Activated CD4-positive, alpha-beta T cell treated with anti-CD3 and anti-CD28 coated beads for 36 hours (primary cell): ENCODE results near the gene ZNF441. TPM values are rescaled to one million over a fixed set of nuclear protein-coding genes. Genes with fewer than 3 reads are reported as not detected.

Experiments used
- ATAC-seq: fragments of 200-7000 bp; cut with Tn5 transposase; one replicate; pipeline ENCODE4 v1.10.0; 2021; ENCODE audit warnings: mild to moderate bottlenecking, moderate library complexity
- CTCF ChIA-PET: fragments of 350-600 bp; sonication (Branson Sonifier 250); formaldehyde crosslinking; loops from one replicate; lab custom pipeline; 2021; ENCODE audit warnings: antibody characterized with exemption; lab: Charles Lee
- POLR2A ChIA-PET: fragments of 350-600 bp; sonication (Branson Sonifier 250); formaldehyde crosslinking; loops from one replicate; lab custom pipeline; 2021; ENCODE audit warnings: antibody characterized with exemption, inconsistent platforms; lab: Charles Lee
- DNase-seq: peaks from one replicate; pipeline ENCODE4 v3.0.0-alpha.2; 2020
- H3K27ac Mint-ChIP-seq: one replicate; pipeline ENCODE4 v1.8.0; 2021; ENCODE audit warnings: mixed read lengths
- H3K27me3 Mint-ChIP-seq: one replicate; pipeline ENCODE4 v1.8.0; 2021; ENCODE audit warnings: mixed read lengths
- H3K36me3 Mint-ChIP-seq: one replicate; pipeline ENCODE4 v1.8.0; 2021; ENCODE audit warnings: low read depth, mixed read lengths
- H3K4me1 Mint-ChIP-seq: one replicate; pipeline ENCODE4 v1.8.0; 2021; ENCODE audit warnings: mixed read lengths
- H3K4me3 Mint-ChIP-seq: one replicate; pipeline ENCODE4 v1.8.0; 2021; ENCODE audit warnings: mild to moderate bottlenecking, moderate library complexity, mixed read lengths
- H3K9me3 Mint-ChIP-seq: one replicate; pipeline ENCODE4 v1.8.0; 2021; ENCODE audit warnings: low read depth, mixed read lengths
- intact Hi-C, 2 experiments: fragments of 100-400 bp; cut with DNase I in 1 of 2; cut with micrococcal nuclease in 1 of 2; formaldehyde crosslinking; loops; one replicate each; pipeline versions ENCODE4 v1.14.2 to v1.15.1; 2022 to 2024; cut with DNase I, micrococcal nuclease
- total RNA-seq, 2 experiments: library from RNA; stranded (reverse); gene quantifications; one replicate each; pipeline ENCODE4 v1.2.3, GENCODE V29; 2021

Gene ZNF441
- total RNA-seq: 1 to 10 TPM; 4.3 to 5.0 TPM

- Mint-ChIP-seq H3K27ac (peak within 1 kb of the TSS; percentile 95), H3K9me3 (peaks cover 18% of the 10 kb centered on the region), H3K36me3 (peaks cover 15% of the 10 kb centered on the region), H3K4me1 (peaks cover 13% of the 10 kb centered on the region), H3K27me3 (peaks cover 12% of the 10 kb centered on the region), H3K4me3 (peak within 1 kb of the TSS; percentile 88)
- ChIA-PET POLR2A (interaction anchor here (0.5 to 0.7 kb wide), 2 partner anchors 24 to 161 kb away, joined by 5 to 6 read pairs; no protein-coding TSS in a partner anchor), CTCF (interaction anchor here (0.6 to 1.0 kb wide), 3 partner anchors 31 to 279 kb away, joined by 3 read pairs; no protein-coding TSS in a partner anchor)
- ATAC-seq (peak; percentile 99), DNase-seq (peak; percentile 98)
- intact Hi-C loops: loop anchor here in 1 of 2 experiments (1.0 to 2.0 kb wide), 5 partner anchors 28 to 170 kb away; partner anchors contain the start of genes ZNF440, ZNF491 and ZNF627
These were observed at the start of gene ZNF441 for GRCh38 chr19:11766597-11767591. Gene ZNF441, plus strand, starts transcription at chr19:11767000. Its CDS starts 194 bp downstream, at chr19:11767194.

- POLR2A ChIA-PET: no interaction called here
- no peak for DNase-seq
- intact Hi-C loops: no loop called here
- CTCF ChIA-PET: no interaction called here
- Mint-ChIP-seq H3K9me3 (peaks cover 43% of the 10 kb centered on the region), H3K27ac (no peak overlapping the region), H3K4me1 (no peaks in the 10 kb centered on the region), H3K4me3 (no peak overlapping the region), H3K27me3 (no peaks in the 10 kb centered on the region), H3K36me3 (peaks cover 58% of the 10 kb centered on the region)
- no peak for ATAC-seq
These were observed 45.1 kb upstream of the ZNF441 start for GRCh38 chr19:11721681-11722080.

DNA sequence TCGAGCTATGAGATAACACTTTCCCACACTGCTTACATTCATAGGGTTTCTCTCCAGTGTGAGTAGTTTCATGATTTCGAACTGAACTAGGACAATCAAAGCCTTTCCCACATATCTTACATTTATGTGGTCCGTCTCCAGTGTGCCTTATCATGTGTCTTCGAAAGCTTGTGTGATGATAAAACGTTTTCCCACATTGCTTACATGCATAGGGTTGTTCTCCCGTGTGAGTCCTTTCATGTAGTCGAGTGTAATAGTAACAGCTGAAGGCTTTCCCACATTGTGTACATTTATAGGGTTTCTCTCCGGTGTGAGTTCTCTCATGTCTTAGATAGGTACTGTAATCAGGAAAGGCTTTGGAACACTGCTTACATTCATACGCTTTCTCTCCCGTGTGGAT, 44.4 kb upstream of the ZNF441 start:
- no peak for DNase-seq
- ATAC-seq: no peak
- CTCF ChIA-PET: no interaction called here
- no peaks in the 10 kb centered on the region for H3K27me3 Mint-ChIP-seq
- POLR2A ChIA-PET: no interaction called here
- no peak overlapping the region for H3K4me3 Mint-ChIP-seq
- H3K36me3 Mint-ChIP-seq: peaks cover 63% of the 10 kb centered on the region
- peaks cover 41% of the 10 kb centered on the region for H3K9me3 Mint-ChIP-seq
- H3K4me1 Mint-ChIP-seq: no peaks in the 10 kb centered on the region
- intact Hi-C loops: no loop called here
- H3K27ac Mint-ChIP-seq: no peak overlapping the region

GRCh38 chr19:11729586-11729985, 37.2 kb upstream of the ZNF441 start:
- Mint-ChIP-seq H3K27ac (no peak overlapping the region), H3K4me3 (no peak overlapping the region), H3K36me3 (peaks cover 42% of the 10 kb centered on the region), H3K9me3 (peaks cover 10% of the 10 kb centered on the region), H3K4me1 (no peaks in the 10 kb centered on the region), H3K27me3 (no peaks in the 10 kb centered on the region)
- ATAC-seq (no peak), DNase-seq (no peak)
- intact Hi-C loops: no loop called here
- ChIA-PET CTCF (no interaction called here), POLR2A (no interaction called here)

- H3K4me1 Mint-ChIP-seq: peaks cover 16% of the 10 kb centered on the region
- DNase-seq (no peak), ATAC-seq (no peak)
- no peaks in the 10 kb centered on the region for H3K27me3 Mint-ChIP-seq
- intact Hi-C loops: loop anchor here in 1 of 2 experiments (5.0 kb wide), 1 partner anchor 298 kb away; the partner anchor contains the start of genes ODAD3 and PRKCSH
- peaks cover 12% of the 10 kb centered on the region for H3K36me3 Mint-ChIP-seq
- no peak overlapping the region for H3K27ac Mint-ChIP-seq
- POLR2A ChIA-PET: no interaction called here
- CTCF ChIA-PET: interaction anchor here (1.0 kb wide), 1 partner anchor 36 kb away, joined by 6 read pairs; no protein-coding TSS in a partner anchor
- no peak overlapping the region for H3K4me3 Mint-ChIP-seq
- H3K9me3 Mint-ChIP-seq: no peaks in the 10 kb centered on the region
These were observed 31.4 kb upstream of the ZNF441 start for GRCh38 chr19:11735375-11735774.

DNA sequence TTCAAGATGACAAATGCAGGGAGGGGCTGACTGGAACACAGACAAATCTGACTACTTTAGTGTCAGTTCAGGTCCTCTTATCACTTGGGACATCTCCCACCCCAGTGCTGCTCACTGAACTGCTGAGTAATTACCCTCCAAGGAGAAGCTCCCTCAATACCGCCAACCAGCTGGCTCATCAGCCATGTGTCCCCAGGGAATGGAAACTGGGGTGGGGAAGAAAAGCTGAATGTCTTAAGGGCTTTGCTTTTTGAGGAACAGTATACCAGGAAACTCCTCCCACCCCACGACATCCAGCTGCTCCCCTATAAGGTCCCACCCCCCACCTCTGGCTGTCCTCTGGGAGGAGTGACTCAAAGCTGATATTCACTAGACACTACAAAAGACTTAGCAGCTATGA, 30.1 kb upstream of the ZNF441 start:
- CTCF ChIA-PET: no interaction called here
- DNase-seq (peak; percentile 18), ATAC-seq (no peak)
- POLR2A ChIA-PET: no interaction called here
- Mint-ChIP-seq H3K4me1 (peaks cover 16% of the 10 kb centered on the region), H3K27me3 (no peaks in the 10 kb centered on the region), H3K27ac (no peak overlapping the region), H3K4me3 (peak overlapping the region; percentile 99), H3K9me3 (no peaks in the 10 kb centered on the region), H3K36me3 (peaks cover 5% of the 10 kb centered on the region)
- intact Hi-C loops: loop anchor here in 1 of 2 experiments (5.0 kb wide), 1 partner anchor 299 kb away; the partner anchor contains the start of genes ODAD3 and PRKCSH

GRCh38 chr19:11737964-11738745, 28.6 kb upstream of the ZNF441 start:
- DNase-seq: peak; percentile 54
- no peaks in the 10 kb centered on the region for H3K9me3 Mint-ChIP-seq
- no peaks in the 10 kb centered on the region for H3K27me3 Mint-ChIP-seq
- CTCF ChIA-PET: no interaction called here
- ATAC-seq: peak; percentile 40
- H3K36me3 Mint-ChIP-seq: peaks cover 2% of the 10 kb centered on the region
- peak overlapping the region; percentile 99 for H3K4me3 Mint-ChIP-seq
- peaks cover 16% of the 10 kb centered on the region for H3K4me1 Mint-ChIP-seq
- intact Hi-C loops: loop anchor here (1.0 to 5.0 kb wide), 5 partner anchors 43 to 301 kb away; partner anchors contain the start of genes ELOF1 (in 1 of the 2), ODAD3 (in 1 of the 2), PRKCSH (in 1 of the 2) and ZNF440 (in 1 of the 2)
- POLR2A ChIA-PET: interaction anchor here (0.5 kb wide), 1 partner anchor 585 kb away, joined by 8 read pairs; no protein-coding TSS in a partner anchor
- H3K27ac Mint-ChIP-seq: peak overlapping the region; percentile 13

GRCh38 chr19:11738746-11739620, 27.8 kb upstream of the ZNF441 start, which contains the start of gene ZNF823:
Gene ZNF823, minus strand, starts transcription at chr19:11738946. Its CDS starts 127 bp downstream, at chr19:11738819.
- POLR2A ChIA-PET: interaction anchor here (0.5 kb wide), 1 partner anchor 586 kb away, joined by 8 read pairs; no protein-coding TSS in a partner anchor
- peak within 1 kb of the TSS; percentile 92 for H3K27ac Mint-ChIP-seq
- peaks cover 16% of the 10 kb centered on the region for H3K4me1 Mint-ChIP-seq
- peaks cover 2% of the 10 kb centered on the region for H3K36me3 Mint-ChIP-seq
- no peaks in the 10 kb centered on the region for H3K27me3 Mint-ChIP-seq
- intact Hi-C loops: loop anchor here (1.0 to 5.0 kb wide), 9 partner anchors 27 to 302 kb away; partner anchors contain the start of genes ZNF440 (in 2 of the 2), ELOF1 (in 1 of the 2), ODAD3 (in 1 of the 2) and PRKCSH (in 1 of the 2)
- H3K4me3 Mint-ChIP-seq: peak within 1 kb of the TSS; percentile 99
- DNase-seq (peak; percentile 99), ATAC-seq (peak; percentile 100)
- CTCF ChIA-PET: interaction anchor here (0.6 kb wide), 1 partner anchor 82 kb away, joined by 3 read pairs; no protein-coding TSS in a partner anchor
- H3K9me3 Mint-ChIP-seq: no peaks in the 10 kb centered on the region

GRCh38 chr19:11745869-11746268, 20.9 kb upstream of the ZNF441 start:
- Mint-ChIP-seq H3K9me3 (peaks cover 18% of the 10 kb centered on the region), H3K27me3 (peaks cover 2% of the 10 kb centered on the region), H3K4me3 (no peak overlapping the region), H3K27ac (no peak overlapping the region), H3K4me1 (no peaks in the 10 kb centered on the region), H3K36me3 (peaks cover 5% of the 10 kb centered on the region)
- ChIA-PET POLR2A (no interaction called here), CTCF (no interaction called here)
- DNase-seq: no peak
- intact Hi-C loops: no loop called here
- no peak for ATAC-seq

GRCh38 chr19:11747277-11747676, 19.5 kb upstream of the ZNF441 start:
- peaks cover 2% of the 10 kb centered on the region for H3K27me3 Mint-ChIP-seq
- DNase-seq (no peak), ATAC-seq (no peak)
- no peak overlapping the region for H3K4me3 Mint-ChIP-seq
- H3K4me1 Mint-ChIP-seq: no peaks in the 10 kb centered on the region
- H3K27ac Mint-ChIP-seq: no peak overlapping the region
- intact Hi-C loops: no loop called here
- peaks cover 5% of the 10 kb centered on the region for H3K36me3 Mint-ChIP-seq
- H3K9me3 Mint-ChIP-seq: peaks cover 31% of the 10 kb centered on the region
- POLR2A ChIA-PET: no interaction called here
- CTCF ChIA-PET: interaction anchor here (0.6 kb wide), 1 partner anchor 59 kb away, joined by 5 read pairs; no protein-coding TSS in a partner anchor
